Mesothelial cell of epicardium (in vitro differentiated cells): Measurements from ENCODE around the gene KLHL21. TPM values are rescaled to one million over a fixed set of nuclear protein-coding genes. Genes with fewer than 3 reads are reported as not detected.

Experiments
- DNase-seq, 2 experiments: peaks; one replicate each; pipeline ENCODE4 v3.0.0; 2021; ENCODE audit warnings: low spot score in 2 of 2; ENCODE audit not compliant: unreplicated experiment in 2 of 2
- H3K27ac Mint-ChIP-seq: 2 replicates; pipeline ENCODE4 v1.8.0; 2021; ENCODE audit warnings: mixed read lengths
- H3K27me3 Mint-ChIP-seq: 2 replicates; pipeline ENCODE4 v1.8.0; 2021; ENCODE audit warnings: low read depth, mixed read lengths
- H3K36me3 Mint-ChIP-seq: 2 replicates; pipeline ENCODE4 v1.8.0; 2021; ENCODE audit warnings: mixed read lengths
- H3K4me1 Mint-ChIP-seq: 2 replicates; pipeline ENCODE4 v1.8.0; 2021; ENCODE audit warnings: mixed read lengths
- H3K4me3 Mint-ChIP-seq: 2 replicates; pipeline ENCODE4 v1.8.0; 2021; ENCODE audit warnings: mild to moderate bottlenecking, moderate library complexity, mixed read lengths
- H3K9me3 Mint-ChIP-seq: 2 replicates; pipeline ENCODE4 v1.8.0; 2021; ENCODE audit warnings: mixed read lengths
- total RNA-seq: library from RNA; stranded (reverse); gene quantifications from 3 replicates; pipeline ENCODE4 v1.2.1, GENCODE V29; 2021
- TF ChIP-seq, protein P1 (sequence below): fragments of 200-600 bp; sonication (generic); IDR thresholded peaks from one replicate; pipeline ENCODE4 v1.5.0; 2021; ENCODE audit warnings: antibody characterized with exemption; ENCODE audit not compliant: unreplicated experiment

The KLHL21 gene
- total RNA-seq, 1 donor from 2014 or later, result 25.1 TPM

DNA sequence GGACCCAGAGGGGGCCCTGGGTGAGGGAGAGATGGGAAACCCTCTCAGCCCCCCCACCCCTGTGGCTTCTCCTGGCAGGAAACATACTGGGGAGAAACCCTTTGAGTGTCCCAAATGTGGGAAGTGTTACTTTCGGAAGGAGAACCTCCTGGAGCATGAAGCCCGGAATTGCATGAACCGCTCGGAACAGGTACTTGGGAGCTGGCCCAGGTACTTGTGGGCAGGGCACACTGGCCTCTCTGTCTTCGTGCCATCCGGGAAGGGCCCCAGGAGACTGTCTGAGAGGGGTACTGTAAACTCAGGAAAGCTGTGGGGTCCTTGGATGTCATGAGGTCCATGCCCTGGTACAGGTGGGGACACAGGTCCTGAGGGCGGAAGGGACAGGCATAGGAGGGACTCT lies 16.8 kb downstream of the KLHL21 start:
- Mint-ChIP-seq H3K4me3 (no peak overlapping the region), H3K27me3 (no peaks in the 10 kb centered on the region), H3K27ac (no peak overlapping the region), H3K4me1 (peaks cover 10% of the 10 kb centered on the region), H3K36me3 (no peaks in the 10 kb centered on the region), H3K9me3 (no peaks in the 10 kb centered on the region)
- no peak for DNase-seq
- TF ChIP-seq, protein P1, sequence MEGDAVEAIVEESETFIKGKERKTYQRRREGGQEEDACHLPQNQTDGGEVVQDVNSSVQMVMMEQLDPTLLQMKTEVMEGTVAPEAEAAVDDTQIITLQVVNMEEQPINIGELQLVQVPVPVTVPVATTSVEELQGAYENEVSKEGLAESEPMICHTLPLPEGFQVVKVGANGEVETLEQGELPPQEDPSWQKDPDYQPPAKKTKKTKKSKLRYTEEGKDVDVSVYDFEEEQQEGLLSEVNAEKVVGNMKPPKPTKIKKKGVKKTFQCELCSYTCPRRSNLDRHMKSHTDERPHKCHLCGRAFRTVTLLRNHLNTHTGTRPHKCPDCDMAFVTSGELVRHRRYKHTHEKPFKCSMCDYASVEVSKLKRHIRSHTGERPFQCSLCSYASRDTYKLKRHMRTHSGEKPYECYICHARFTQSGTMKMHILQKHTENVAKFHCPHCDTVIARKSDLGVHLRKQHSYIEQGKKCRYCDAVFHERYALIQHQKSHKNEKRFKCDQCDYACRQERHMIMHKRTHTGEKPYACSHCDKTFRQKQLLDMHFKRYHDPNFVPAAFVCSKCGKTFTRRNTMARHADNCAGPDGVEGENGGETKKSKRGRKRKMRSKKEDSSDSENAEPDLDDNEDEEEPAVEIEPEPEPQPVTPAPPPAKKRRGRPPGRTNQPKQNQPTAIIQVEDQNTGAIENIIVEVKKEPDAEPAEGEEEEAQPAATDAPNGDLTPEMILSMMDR, result no peak

DNA sequence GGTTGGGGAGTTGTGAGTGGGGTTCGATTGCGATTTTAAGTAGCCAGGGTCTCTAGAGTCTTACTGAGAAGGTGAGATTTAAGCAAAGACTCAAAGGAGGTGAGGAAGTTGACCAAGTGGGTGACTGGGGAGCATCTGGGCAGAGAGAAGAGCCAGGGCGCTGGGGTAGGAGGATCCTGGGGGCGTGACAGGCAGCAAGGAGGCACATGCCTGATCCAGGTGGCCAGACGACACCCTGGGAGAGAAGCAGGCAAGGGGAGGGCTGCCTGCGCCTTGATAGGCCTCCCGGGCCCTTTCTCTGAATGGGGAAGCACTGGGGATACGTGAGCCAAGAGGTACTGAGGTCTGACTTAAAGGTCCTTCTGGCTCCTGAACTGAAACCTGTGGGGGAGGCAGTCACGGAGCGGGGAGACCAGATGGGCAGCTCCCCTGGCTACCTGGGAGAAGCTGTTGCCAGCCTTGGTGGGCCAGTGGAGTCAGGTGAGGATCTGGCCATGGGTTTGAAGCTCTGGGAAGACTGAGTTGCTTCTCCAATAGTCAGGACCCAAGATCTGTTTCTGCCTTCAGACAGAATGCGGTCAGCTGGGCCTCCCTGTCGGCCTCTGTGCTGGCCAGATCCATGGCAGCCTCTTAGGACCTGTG lies 17.5 kb downstream of the KLHL21 start:
- no peaks in the 10 kb centered on the region for H3K36me3 Mint-ChIP-seq
- DNase-seq, result no peak
- H3K4me3 Mint-ChIP-seq, result no peak overlapping the region
- H3K4me1 Mint-ChIP-seq, result peaks cover 15% of the 10 kb centered on the region
- TF ChIP-seq, protein P1, result no peak
- no peaks in the 10 kb centered on the region for H3K9me3 Mint-ChIP-seq
- H3K27ac Mint-ChIP-seq, result no peak overlapping the region
- H3K27me3 Mint-ChIP-seq, result no peaks in the 10 kb centered on the region

DNA sequence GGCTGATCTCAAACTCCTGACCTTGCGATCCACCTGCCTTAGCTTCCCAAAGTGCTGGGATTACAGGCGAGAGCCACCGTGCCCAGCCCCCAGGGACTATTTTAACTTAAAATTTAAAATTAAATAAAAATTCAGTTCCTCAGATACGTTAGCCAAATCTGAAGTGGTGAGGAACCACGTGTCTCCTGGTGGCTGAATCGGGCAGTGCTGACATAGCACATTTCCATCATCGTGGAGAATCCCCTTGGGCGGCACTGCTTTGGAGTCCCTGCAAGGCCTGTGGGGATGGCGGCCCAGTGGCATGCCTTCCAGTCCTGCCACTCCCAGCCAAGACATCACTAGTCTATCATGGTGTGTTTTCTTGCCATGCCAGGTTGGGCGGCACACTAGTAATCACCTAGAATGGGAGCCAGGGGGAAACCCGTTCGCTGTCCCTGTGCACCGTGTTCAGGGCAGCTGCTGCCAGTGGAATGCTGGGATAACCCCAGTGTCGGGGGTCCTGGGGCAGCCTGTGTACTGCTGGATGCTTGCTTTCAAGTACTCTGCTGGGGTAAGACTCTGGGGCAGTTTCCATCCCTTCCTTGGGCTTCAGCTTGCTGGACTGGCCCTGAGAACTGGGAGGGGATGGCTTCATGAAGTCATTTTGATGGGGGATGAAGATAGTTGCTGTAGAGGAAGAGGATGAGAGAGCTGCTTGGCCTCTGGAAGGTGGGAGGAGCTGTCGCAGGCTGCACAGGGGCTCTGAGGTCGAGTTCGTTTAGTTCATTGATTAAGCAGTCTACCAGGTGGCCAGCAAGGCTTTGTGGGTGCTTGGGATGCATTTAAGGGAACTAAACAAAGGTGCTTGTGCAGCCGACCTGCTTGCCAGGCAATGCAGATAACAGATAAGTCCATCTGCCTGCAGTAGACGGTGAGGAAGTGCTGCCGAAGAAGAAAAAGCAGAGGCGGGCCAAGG lies 18.3 kb downstream of the KLHL21 start:
- H3K4me1 Mint-ChIP-seq, result peaks cover 20% of the 10 kb centered on the region
- H3K36me3 Mint-ChIP-seq, result no peaks in the 10 kb centered on the region
- H3K27ac Mint-ChIP-seq, result no peak overlapping the region
- TF ChIP-seq, protein P1, result peak; percentile 67
- H3K4me3 Mint-ChIP-seq, result no peak overlapping the region
- no peaks in the 10 kb centered on the region for H3K27me3 Mint-ChIP-seq
- no peak for DNase-seq
- H3K9me3 Mint-ChIP-seq, result no peaks in the 10 kb centered on the region

DNA sequence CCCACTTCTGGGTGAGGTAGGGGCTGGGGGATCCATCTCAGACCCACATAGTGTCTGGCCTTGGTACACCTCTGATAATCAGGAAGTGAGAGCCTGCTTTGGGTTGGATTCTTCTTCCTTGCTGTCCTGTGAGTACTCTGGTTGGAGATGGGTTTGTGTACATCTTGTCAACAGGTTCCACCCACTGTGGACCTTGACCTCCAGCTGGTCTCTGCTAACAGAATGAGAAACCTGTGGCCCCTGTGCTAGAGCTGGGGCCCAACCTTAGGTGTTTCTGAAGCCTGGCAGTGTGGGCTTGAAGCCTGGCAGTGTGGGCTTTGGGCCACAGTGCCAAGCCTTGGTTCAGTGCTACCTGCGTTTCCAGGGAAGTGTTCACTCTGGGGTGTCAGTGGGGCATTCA lies 20.3 kb downstream of the KLHL21 start:
- Mint-ChIP-seq H3K36me3 (no peaks in the 10 kb centered on the region), H3K4me3 (peak overlapping the region; percentile 94)

DNA sequence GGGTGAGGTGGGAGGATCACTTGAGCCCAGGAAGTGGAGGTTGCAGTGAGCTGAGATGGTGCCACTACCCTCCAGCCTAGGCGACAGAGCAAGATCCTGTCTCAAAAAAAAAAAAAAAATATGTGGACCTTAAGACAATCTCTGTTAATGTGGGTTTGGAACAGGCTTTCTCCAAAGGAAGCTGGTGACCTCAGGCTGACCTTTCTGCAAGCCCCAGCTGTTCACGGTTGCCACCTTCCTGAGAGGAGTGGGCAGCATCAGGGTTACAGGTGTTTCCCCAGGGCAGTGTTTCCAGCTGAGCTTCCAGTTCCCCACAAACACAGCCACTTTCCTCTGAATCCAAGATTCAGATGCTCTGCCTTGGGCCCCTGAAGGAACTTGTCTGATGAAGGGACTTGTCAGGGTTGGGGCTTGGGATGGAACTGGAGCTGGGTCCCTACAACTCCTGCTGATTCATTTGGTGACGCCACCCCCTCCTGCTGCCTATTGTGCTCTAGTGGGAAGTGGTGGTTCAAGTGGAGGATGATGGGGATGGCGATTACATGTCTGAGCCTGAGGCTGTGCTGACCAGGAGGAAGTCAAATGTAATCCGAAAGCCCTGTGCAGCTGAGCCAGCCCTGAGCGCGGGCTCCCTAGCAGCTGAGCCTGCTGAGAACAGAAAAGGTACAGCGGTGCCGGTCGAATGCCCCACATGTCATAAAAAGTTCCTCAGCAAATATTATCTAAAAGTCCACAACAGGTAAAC lies 20.9 kb downstream of the KLHL21 start:
- Mint-ChIP-seq H3K4me1 (peaks cover 21% of the 10 kb centered on the region), H3K36me3 (no peaks in the 10 kb centered on the region), H3K4me3 (peak overlapping the region; percentile 94), H3K27me3 (no peaks in the 10 kb centered on the region), H3K9me3 (no peaks in the 10 kb centered on the region), H3K27ac (no peak overlapping the region)
- TF ChIP-seq, protein P1, result no peak
- no peak for DNase-seq

More for the DNA sequence above, 20.3 kb downstream of the KLHL21 start:
- Mint-ChIP-seq H3K27me3 (no peaks in the 10 kb centered on the region), H3K9me3 (no peaks in the 10 kb centered on the region), H3K27ac (peak overlapping the region; percentile 34), H3K4me1 (peaks cover 21% of the 10 kb centered on the region)
- TF ChIP-seq, protein P1, result no peak
- DNase-seq, result no peak
